ENCODE data around the gene RYR3. TPM values are rescaled to one million over a fixed set of nuclear protein-coding genes. Genes with fewer than 3 reads are reported as not detected.

RYR3 gene
- total and polyA plus RNA-seq, 10 of the 15 experiments (the other 5 are each of a cell fraction or from before 2014, with no cell fraction given) = under 0.01 to 0.44 (median 0.16) TPM; not detected in 5

DNA sequence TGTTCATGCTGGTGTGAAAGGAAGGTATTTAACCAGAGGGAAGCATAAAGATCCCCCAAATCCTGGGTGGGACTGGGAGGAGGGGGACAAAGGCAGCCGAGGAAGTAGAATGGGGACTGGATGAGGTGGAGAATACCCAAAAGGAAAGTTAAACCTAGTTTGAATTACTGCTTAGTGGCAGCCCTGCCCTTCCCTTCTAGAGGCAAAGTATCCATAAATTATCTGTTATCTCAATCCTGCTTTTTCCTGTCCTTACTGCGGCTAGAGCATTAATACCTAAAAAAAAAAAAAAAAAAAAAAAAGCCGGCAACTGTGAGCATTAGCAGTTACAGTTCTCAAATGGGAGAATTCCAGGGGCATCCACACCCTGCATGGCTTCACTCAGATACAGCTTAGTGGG, 139.0 kb downstream of the RYR3 start:
- 0% methylated on average over 1 of the region's 3 CpGs for WGBS (ENCODE audit: insufficient coverage, insufficient replicate concordance, low lambda C conversion rate, missing lambda C conversion rate)
- BruUV-seq (replicated peaks) = no TSS peak
- Histone ChIP-seq H3K4me2 (ENCODE audit: control insufficient read depth, insufficient read depth) (no peak overlapping the region), H3K27me3 (replicated peaks in 1 of 2; ENCODE audit: control insufficient read depth in 2 of 2, insufficient read depth in 2 of 2, low read length in 1 of 2) (peaks cover 0 to 3% of the 10 kb centered on the region in 2 experiments; a peak in 2 of 4 replicates), H3K9ac (ENCODE audit: control insufficient read depth, insufficient read depth, low read length) (no peak overlapping the region), H3K4me1 (ENCODE audit: control insufficient read depth, insufficient read depth, low read length) (no peaks in the 10 kb centered on the region), H2AFZ (ENCODE audit: control insufficient read depth, low read depth, low read length) (no peak overlapping the region), H3K4me3 (no peak overlapping the region), H3K9me3 (replicated peaks; ENCODE audit: control insufficient read depth, insufficient read depth, low read length) (no peaks in the 10 kb centered on the region), H3K27ac (ENCODE audit: control insufficient read depth, insufficient read depth) (no peak overlapping the region), H4K20me1 (ENCODE audit: control insufficient read depth, insufficient read depth) (no peaks in the 10 kb centered on the region), H3K79me2 (ENCODE audit: control insufficient read depth, insufficient read depth, low read length) (no peaks in the 10 kb centered on the region), H3K36me3 (ENCODE audit: control insufficient read depth in 2 of 2, insufficient read depth in 2 of 2, low read length in 1 of 2) (no peaks in the 10 kb centered on the region)
- DNase-seq (ENCODE audit: low read depth, low spot score) (no peak), ATAC-seq (no peak), FAIRE-seq (no peak)
- ChIA-PET SMC1A (ENCODE audit: uncharacterized antibody, unreplicated experiment) (no interaction called here), POLR2A (no interaction called here), CTCF (interaction anchor here (0.6 kb wide), 1 partner anchor 375 kb away, joined by 3 read pairs; no protein-coding TSS in a partner anchor), RAD21 (ENCODE audit: unreplicated experiment) (no interaction called here)
- in situ Hi-C loops (cut with MboI) (no loop called here), intact Hi-C loops (cut with micrococcal nuclease; ENCODE audit: unreplicated experiment) (no loop called here)
- TF ChIP-seq STAT3 (IDR thresholded peaks at IDR 0.05; ENCODE audit: low read depth, low read length) (no peak), POLR2A (IDR thresholded peaks at IDR 0.05; ENCODE audit: low read depth, low read length) (no peak)

- FAIRE-seq (no peak), ATAC-seq (no peak), DNase-seq (ENCODE audit: low read depth, low spot score) (no peak)
- SMC1A ChIA-PET (ENCODE audit: uncharacterized antibody, unreplicated experiment) = no interaction called here
- RAD21 ChIA-PET (ENCODE audit: unreplicated experiment) = no interaction called here
- no TSS peak for BruUV-seq (replicated peaks)
- CTCF ChIA-PET = no interaction called here
- Histone ChIP-seq H3K4me3 (no peak overlapping the region), H3K9me3 (replicated peaks; ENCODE audit: control insufficient read depth, insufficient read depth, low read length) (no peaks in the 10 kb centered on the region), H3K36me3 (ENCODE audit: control insufficient read depth in 2 of 2, insufficient read depth in 2 of 2, low read length in 1 of 2) (no peaks in the 10 kb centered on the region), H3K4me1 (ENCODE audit: control insufficient read depth, insufficient read depth, low read length) (no peaks in the 10 kb centered on the region), H3K27ac (ENCODE audit: control insufficient read depth, insufficient read depth) (no peak overlapping the region), H3K9ac (ENCODE audit: control insufficient read depth, insufficient read depth, low read length) (no peak overlapping the region), H4K20me1 (ENCODE audit: control insufficient read depth, insufficient read depth) (no peaks in the 10 kb centered on the region), H3K79me2 (ENCODE audit: control insufficient read depth, insufficient read depth, low read length) (no peaks in the 10 kb centered on the region), H2AFZ (ENCODE audit: control insufficient read depth, low read depth, low read length) (no peak overlapping the region), H3K27me3 (replicated peaks in 1 of 2; ENCODE audit: control insufficient read depth in 2 of 2, insufficient read depth in 2 of 2, low read length in 1 of 2) (peaks cover 0 to 3% of the 10 kb centered on the region in 2 experiments; a peak in 2 of 4 replicates), H3K4me2 (ENCODE audit: control insufficient read depth, insufficient read depth) (no peak overlapping the region)
- TF ChIP-seq BACH1 (IDR thresholded peaks at IDR 0.05; ENCODE audit: borderline replicate concordance) (no peak), MEF2B (IDR thresholded peaks at IDR 0.05; ENCODE audit: partially characterized antibody, poor library complexity, severe bottlenecking) (no peak), ZNF274 (IDR thresholded peaks at IDR 0.05; ENCODE audit: insufficient read depth, insufficient read length) (no peak)
- TF ChIP-seq, protein P1, sequence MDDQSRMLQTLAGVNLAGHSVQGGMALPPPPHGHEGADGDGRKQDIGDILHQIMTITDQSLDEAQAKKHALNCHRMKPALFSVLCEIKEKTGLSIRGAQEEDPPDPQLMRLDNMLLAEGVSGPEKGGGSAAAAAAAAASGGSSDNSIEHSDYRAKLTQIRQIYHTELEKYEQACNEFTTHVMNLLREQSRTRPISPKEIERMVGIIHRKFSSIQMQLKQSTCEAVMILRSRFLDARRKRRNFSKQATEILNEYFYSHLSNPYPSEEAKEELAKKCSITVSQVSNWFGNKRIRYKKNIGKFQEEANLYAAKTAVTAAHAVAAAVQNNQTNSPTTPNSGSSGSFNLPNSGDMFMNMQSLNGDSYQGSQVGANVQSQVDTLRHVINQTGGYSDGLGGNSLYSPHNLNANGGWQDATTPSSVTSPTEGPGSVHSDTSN (IDR thresholded peaks at IDR 0.05; ENCODE audit: insufficient replicate concordance, low read depth, low read length) = no peak
- in situ Hi-C loops (cut with MboI) = no loop called here
- whole genome bisulfite sequencing (ENCODE audit: insufficient coverage, insufficient replicate concordance, low lambda C conversion rate, missing lambda C conversion rate) = 23% methylated on average over 4 of the region's 4 CpGs
- intact Hi-C loops (cut with micrococcal nuclease; ENCODE audit: unreplicated experiment) = no loop called here
- POLR2A ChIA-PET = interaction anchor here (0.5 kb wide), 1 partner anchor 9 kb away, joined by 6 read pairs; no protein-coding TSS in a partner anchor
These were observed 140.6 kb downstream of the RYR3 start for GRCh38 chr15:33451385-33451784.
